HG02759 (cell line): ENCODE data around the gene TIAM1.
A peak's percentile ranks its signal among the peaks of the same experiment; 100 is the strongest.

ENCODE experiments used
- ATAC-seq: cut with Tn5 transposase; IDR thresholded peaks from one replicate; pipeline ENCODE4 v1.9.1; 2021; ENCODE audit warnings: mild to moderate bottlenecking, moderate library complexity; ENCODE audit not compliant: unreplicated experiment

The TIAM1 gene

GRCh38 chr21:31145274-31145673, 198.8 kb downstream of the TIAM1 start:
- no peak for ATAC-seq

- no peak for ATAC-seq
Observed at GRCh38 chr21:31143036-31143435, 201.0 kb downstream of the TIAM1 start.

- no peak for ATAC-seq
Observed at GRCh38 chr21:31142600-31142999, 201.5 kb downstream of the TIAM1 start.

- no peak for ATAC-seq
Observed at GRCh38 chr21:31141389-31142000, 202.6 kb downstream of the TIAM1 start.

- ATAC-seq: no peak
Observed at GRCh38 chr21:31140676-31141075, 203.4 kb downstream of the TIAM1 start.

GRCh38 chr21:31140025-31140424, 204.0 kb downstream of the TIAM1 start:
- no peak for ATAC-seq

GRCh38 chr21:31137960-31138359, 206.1 kb downstream of the TIAM1 start:
- no peak for ATAC-seq

GRCh38 chr21:31136891-31137290, 207.2 kb downstream of the TIAM1 start:
- ATAC-seq: peak; percentile 66

GRCh38 chr21:31135531-31136184, 208.4 kb downstream of the TIAM1 start:
- ATAC-seq: no peak

GRCh38 chr21:31133243-31133830, 210.7 kb downstream of the TIAM1 start:
- no peak for ATAC-seq

- ATAC-seq: peak; percentile 65
Observed at GRCh38 chr21:31132574-31133242, 211.4 kb downstream of the TIAM1 start.

- no peak for ATAC-seq
Observed at GRCh38 chr21:31130821-31131220, 213.2 kb downstream of the TIAM1 start.

- no peak for ATAC-seq
Observed at GRCh38 chr21:31128234-31128633, 215.8 kb downstream of the TIAM1 start.

- peak; percentile 73 for ATAC-seq
Observed at GRCh38 chr21:31124010-31124409, 220.1 kb downstream of the TIAM1 start.

- no peak for ATAC-seq
Observed at GRCh38 chr21:31119199-31119598, 224.9 kb downstream of the TIAM1 start.

GRCh38 chr21:31117128-31117916, 226.7 kb downstream of the TIAM1 start:
- ATAC-seq: no peak

- no peak for ATAC-seq
Observed at GRCh38 chr21:31115249-31115648, 228.8 kb downstream of the TIAM1 start.

GRCh38 chr21:31111093-31111492, 233.0 kb downstream of the TIAM1 start:
- no peak for ATAC-seq

GRCh38 chr21:31110430-31110829, 233.6 kb downstream of the TIAM1 start:
- ATAC-seq: no peak

- ATAC-seq: no peak
Observed at GRCh38 chr21:31107871-31108270, 236.2 kb downstream of the TIAM1 start.

GRCh38 chr21:31107176-31107785, 236.8 kb downstream of the TIAM1 start:
- ATAC-seq: no peak
